ENCODE measurements around the gene GLRA1.

DNA sequence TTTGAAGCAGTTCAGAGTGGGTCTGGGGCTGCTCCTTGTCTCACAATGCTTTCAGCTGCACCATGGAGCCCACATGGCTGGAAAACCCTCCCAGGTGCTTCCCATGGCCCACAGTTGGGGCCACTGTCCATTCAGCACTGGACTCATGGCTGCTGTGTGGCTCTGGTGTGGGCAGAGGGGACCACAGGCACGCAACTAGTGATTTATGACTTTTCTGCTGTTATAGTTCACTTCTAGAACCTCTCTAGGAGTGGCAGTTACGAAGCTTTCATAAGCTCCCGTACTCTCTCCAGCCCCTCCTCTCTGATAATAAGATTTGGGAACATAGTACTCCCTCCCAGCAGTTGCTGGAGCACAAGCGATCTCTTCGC lies 29.0 kb downstream of the GLRA1 start:
- TF ChIP-seq, protein P1, sequence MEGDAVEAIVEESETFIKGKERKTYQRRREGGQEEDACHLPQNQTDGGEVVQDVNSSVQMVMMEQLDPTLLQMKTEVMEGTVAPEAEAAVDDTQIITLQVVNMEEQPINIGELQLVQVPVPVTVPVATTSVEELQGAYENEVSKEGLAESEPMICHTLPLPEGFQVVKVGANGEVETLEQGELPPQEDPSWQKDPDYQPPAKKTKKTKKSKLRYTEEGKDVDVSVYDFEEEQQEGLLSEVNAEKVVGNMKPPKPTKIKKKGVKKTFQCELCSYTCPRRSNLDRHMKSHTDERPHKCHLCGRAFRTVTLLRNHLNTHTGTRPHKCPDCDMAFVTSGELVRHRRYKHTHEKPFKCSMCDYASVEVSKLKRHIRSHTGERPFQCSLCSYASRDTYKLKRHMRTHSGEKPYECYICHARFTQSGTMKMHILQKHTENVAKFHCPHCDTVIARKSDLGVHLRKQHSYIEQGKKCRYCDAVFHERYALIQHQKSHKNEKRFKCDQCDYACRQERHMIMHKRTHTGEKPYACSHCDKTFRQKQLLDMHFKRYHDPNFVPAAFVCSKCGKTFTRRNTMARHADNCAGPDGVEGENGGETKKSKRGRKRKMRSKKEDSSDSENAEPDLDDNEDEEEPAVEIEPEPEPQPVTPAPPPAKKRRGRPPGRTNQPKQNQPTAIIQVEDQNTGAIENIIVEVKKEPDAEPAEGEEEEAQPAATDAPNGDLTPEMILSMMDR (conservative IDR thresholded peaks at IDR 0.05; ENCODE audit: low read depth, low read length) = no peak
- TF ChIP-seq EZH2 (IDR thresholded peaks at IDR 0.05; ENCODE audit: low read length, unreplicated experiment) = no peak
